PFSK-1 (cell line): ENCODE results near the gene C9orf43.

Source experiments
- POLR2AphosphoS5 ChIP-seq: IDR thresholded peaks from 2 replicates; pipeline ENCODE4 v1.6.1; 2012; ENCODE audit warnings: low read depth, mild to moderate bottlenecking, control low read depth, low read length, moderate library complexity
- REST ChIP-seq, 2 experiments: IDR thresholded peaks; 2 replicates each; pipeline versions ENCODE4 v1.6.1 to v1.8.0; 2011 to 2012; ENCODE audit warnings: low read depth in 2 of 2, low read length in 2 of 2, control low read depth in 1 of 2, inconsistent platforms in 1 of 2, mild to moderate bottlenecking in 1 of 2, moderate library complexity in 1 of 2; ENCODE audit not compliant: insufficient read depth in 1 of 2
- TAF1 ChIP-seq: IDR thresholded peaks from 2 replicates; pipeline ENCODE4 v1.6.1; 2012; ENCODE audit warnings: low read length, control low read depth, borderline replicate concordance; ENCODE audit not compliant: insufficient read depth

- no peak for TF ChIP-seq POLR2AphosphoS5
- no peak for TF ChIP-seq TAF1
- no peak for TF ChIP-seq REST (IDR thresholded peaks at IDR 0.05; ENCODE audit: insufficient read depth in 1 of 2, low read depth in 2 of 2, low read length in 2 of 2)
Observed at GRCh38 chr9:113425072-113425471, 14.5 kb downstream of the C9orf43 start.
